Brain microvascular endothelial cell (primary cell): ENCODE data around the gene MTHFS.
"Not testable (repeated sequence)": the region's sequence is repeated elsewhere in the genome, so short reads cannot be mapped to it uniquely, and the experiment has no call there.

Source experiments
- DNase-seq: peaks from one replicate; pipeline ENCODE4 v3.0.0-alpha.2; 2020
- H3K27ac ChIP-seq: fragments of 250-450 bp; sonication (Bioruptor Pico); 2 replicates; pipeline ENCODE4 v1.5.1; 2020; ENCODE audit warnings: mild to moderate bottlenecking, moderate library complexity
- H3K27me3 ChIP-seq: fragments of 250-450 bp; sonication (Bioruptor Pico); replicated peaks from 2 replicates; pipeline ENCODE4 v1.5.1; 2020; ENCODE audit warnings: mild to moderate bottlenecking
- H3K36me3 ChIP-seq: fragments of 250-450 bp; sonication (Bioruptor Pico); replicated peaks from 2 replicates; pipeline ENCODE4 v1.5.1; 2020; ENCODE audit warnings: mild to moderate bottlenecking
- H3K4me3 ChIP-seq: 2 replicates; pipeline ENCODE4 v1.5.1; 2011; ENCODE audit warnings: low read depth, mild to moderate bottlenecking, control low read depth, low read length, moderate library complexity
- in situ Hi-C: cut with HindIII; loops from 2 replicates; pipeline ENCODE4 v1.10.0; 2017; ENCODE audit warnings: low sequenced_read_pairs, low pct_ligation_motif_present
- TF ChIP-seq, protein P1 (sequence below): IDR thresholded peaks from 2 replicates; pipeline ENCODE4 v1.5.1; 2011; ENCODE audit warnings: low read depth, mild to moderate bottlenecking, moderate library complexity, low read length, control low read depth, inconsistent platforms; ENCODE audit errors: missing control alignments

MTHFS gene

DNA sequence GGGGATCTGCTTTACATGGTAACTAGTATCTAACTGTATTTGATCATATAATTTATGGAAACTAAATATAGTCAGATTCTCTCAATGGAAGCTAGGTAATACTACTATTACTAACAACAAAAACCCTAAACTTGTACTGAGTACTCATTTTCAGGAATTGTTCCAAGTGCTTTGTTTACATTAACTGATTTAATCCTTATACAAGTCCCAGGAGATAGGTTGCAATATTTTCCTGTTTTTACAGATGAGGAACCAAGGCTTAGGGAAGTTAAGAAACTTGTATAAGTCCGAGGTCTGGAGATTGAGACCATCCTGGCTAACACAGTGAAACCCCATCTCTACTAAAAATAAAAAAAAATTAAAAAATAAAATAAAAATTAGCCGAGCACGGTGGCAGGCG, 7.5 kb upstream of the MTHFS start:
- no peaks in the 10 kb centered on the region for H3K36me3 ChIP-seq
- H3K4me3 ChIP-seq = no peak overlapping the region
- in situ Hi-C loops = no loop called here
- H3K27ac ChIP-seq = no peak overlapping the region
- TF ChIP-seq, protein P1, sequence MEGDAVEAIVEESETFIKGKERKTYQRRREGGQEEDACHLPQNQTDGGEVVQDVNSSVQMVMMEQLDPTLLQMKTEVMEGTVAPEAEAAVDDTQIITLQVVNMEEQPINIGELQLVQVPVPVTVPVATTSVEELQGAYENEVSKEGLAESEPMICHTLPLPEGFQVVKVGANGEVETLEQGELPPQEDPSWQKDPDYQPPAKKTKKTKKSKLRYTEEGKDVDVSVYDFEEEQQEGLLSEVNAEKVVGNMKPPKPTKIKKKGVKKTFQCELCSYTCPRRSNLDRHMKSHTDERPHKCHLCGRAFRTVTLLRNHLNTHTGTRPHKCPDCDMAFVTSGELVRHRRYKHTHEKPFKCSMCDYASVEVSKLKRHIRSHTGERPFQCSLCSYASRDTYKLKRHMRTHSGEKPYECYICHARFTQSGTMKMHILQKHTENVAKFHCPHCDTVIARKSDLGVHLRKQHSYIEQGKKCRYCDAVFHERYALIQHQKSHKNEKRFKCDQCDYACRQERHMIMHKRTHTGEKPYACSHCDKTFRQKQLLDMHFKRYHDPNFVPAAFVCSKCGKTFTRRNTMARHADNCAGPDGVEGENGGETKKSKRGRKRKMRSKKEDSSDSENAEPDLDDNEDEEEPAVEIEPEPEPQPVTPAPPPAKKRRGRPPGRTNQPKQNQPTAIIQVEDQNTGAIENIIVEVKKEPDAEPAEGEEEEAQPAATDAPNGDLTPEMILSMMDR = no peak
- H3K27me3 ChIP-seq = no peaks in the 10 kb centered on the region
- DNase-seq = no peak

DNA sequence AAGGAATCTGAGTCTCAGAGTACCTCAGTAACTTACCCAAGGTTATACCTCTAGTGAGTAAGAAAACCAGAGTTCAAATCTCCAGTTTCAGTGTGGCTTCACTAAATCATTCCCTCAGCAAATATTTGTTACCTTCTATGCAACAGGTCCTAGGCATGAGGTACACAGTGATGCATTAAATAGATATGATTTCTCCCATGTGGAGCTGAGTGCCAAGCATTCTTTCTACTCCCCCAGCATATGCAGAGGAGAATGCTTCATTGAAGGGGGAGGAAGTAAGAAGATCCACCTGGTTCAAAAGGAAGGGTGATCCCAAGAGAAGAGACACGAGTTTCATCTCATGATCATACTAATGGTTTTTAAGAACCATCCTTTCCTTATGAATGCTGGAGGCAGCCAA, 6.8 kb upstream of the MTHFS start:
- H3K27me3 ChIP-seq = no peaks in the 10 kb centered on the region
- no peak overlapping the region for H3K4me3 ChIP-seq
- TF ChIP-seq, protein P1 = no peak
- no peak for DNase-seq
- no peaks in the 10 kb centered on the region for H3K36me3 ChIP-seq
- no peak overlapping the region for H3K27ac ChIP-seq
- in situ Hi-C loops = no loop called here

DNA sequence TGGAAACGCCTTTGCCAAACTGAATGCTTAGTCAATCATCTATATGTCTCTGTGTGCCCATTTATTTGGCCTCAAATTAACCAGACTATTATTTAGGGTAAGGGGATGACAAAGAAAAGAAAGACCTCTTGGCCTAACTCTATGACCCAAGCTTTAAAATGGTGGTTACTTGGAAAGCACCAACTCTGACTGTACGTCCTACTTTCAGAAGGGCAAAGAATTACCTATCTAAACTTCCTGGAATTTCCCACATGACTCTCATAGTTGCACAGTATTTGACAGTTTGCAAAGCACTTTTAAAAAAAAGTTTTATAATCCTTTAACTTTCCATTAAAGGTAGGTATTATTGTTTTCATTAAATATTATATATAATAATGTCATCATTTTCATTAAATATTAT, 6.3 kb upstream of the MTHFS start:
- in situ Hi-C loops = no loop called here
- Histone ChIP-seq H3K36me3 (no peaks in the 10 kb centered on the region), H3K27me3 (no peaks in the 10 kb centered on the region), H3K27ac (no peak overlapping the region), H3K4me3 (no peak overlapping the region)
- TF ChIP-seq, protein P1 = no peak
- no peak for DNase-seq

DNA sequence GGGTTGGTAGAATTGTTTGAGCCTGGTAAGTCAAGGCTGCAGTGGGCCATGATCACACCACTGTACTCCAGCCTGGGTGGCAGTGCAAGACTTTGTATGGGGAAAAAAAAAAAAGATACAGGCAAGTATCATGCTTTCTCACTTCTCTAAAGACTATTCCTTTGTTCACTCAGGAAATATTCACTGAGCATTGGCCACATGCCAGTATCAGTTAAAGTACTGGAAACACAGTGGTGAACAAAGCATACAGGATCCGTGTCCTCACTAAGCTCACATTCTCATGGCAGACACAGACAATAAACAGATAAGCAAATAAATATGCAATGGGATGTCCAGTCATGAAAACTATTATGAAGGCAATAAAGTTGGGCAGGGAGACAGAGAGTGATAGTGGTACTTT, 5.1 kb upstream of the MTHFS start:
- in situ Hi-C loops = no loop called here
- no peak overlapping the region for H3K27ac ChIP-seq
- no peaks in the 10 kb centered on the region for H3K27me3 ChIP-seq
- DNase-seq = no peak
- no peaks in the 10 kb centered on the region for H3K36me3 ChIP-seq
- no peak overlapping the region for H3K4me3 ChIP-seq
- TF ChIP-seq, protein P1 = no peak

DNA sequence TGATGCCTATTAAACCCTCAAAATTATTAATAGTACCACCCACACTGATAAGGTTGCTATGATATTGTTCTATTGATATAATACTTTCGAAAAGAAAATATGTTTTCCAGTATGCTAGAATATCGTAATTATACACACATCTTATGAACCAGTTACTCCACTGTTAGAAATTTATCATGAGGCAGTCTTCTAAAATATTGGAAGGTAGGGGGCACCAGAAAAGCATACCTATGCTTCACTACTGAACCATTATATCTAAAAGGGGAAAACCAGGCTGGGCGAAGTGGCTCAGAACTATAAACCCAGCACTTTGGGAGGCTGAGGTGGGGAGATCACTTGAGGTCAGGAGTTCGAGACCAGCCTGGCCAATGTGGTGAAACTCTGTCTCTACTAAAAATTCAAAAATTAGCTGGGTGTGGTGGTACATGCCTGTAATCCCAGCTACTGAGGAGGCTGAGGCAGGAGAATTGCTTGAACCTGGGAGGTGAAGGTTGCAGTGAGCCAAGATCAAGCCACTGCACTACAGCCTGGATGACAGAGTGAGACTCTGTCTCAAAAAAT, 4.1 kb upstream of the MTHFS start:
- H3K27ac ChIP-seq, H3K27me3 ChIP-seq, in situ Hi-C loops, DNase-seq, H3K36me3 ChIP-seq, H3K4me3 ChIP-seq: not testable (repeated sequence)

DNA sequence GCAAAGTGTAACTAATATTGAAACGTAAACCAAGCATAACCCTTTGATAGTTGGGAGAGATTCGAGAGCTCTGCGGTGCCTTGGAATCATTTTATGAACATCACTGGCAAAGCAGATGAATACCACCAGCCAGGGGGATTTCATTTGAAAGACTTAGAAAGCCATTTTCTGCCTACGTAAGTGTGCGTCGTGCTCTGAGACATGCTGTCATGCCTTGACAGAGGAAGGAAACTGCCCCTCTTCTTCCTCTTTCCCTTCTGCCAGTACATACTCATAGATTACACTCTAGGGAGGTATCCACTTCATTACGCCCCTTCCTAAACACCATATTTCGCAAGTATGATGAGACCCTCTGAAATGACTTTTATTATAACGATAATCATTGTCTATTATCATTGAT, 3.3 kb upstream of the MTHFS start:
- Histone ChIP-seq H3K36me3 (no peaks in the 10 kb centered on the region), H3K27ac (no peak overlapping the region), H3K4me3 (no peak overlapping the region), H3K27me3 (no peaks in the 10 kb centered on the region)
- in situ Hi-C loops = no loop called here
- DNase-seq = no peak
- TF ChIP-seq, protein P1 = no peak

DNA sequence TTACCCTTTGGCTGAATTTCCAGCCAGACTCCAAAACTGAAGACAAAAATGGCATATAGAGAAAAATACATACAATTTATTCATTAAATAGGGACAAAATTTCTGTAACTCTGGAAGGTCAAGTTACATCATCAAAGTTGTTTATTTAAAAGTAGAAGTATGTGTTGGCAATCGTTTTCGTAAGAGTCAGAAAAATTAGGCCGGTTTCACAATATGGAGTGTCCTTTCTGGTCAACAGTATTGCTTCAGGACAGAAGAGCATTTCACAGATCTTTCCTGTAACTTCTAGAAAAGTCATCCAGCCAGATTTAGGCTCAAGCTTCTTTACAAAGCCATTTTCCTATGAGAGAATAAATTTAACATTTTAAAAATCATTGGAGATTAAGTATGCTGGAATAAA, 2.0 kb upstream of the MTHFS start:
- H3K27ac ChIP-seq, H3K4me3 ChIP-seq, H3K27me3 ChIP-seq, H3K36me3 ChIP-seq: not testable (repeated sequence)
- in situ Hi-C loops = loop anchor here (25.0 kb wide), 1 partner anchor 264 kb away; the partner anchor contains the start of gene FAH
- peak; percentile 42 for DNase-seq
